Aorta (tissue), 5 donors: ENCODE measurements around the gene CSNK1A1L. TPM values are rescaled to one million over a fixed set of nuclear protein-coding genes. Genes with fewer than 3 reads are reported as not detected.

Experiments
- ATAC-seq: fragments of 200-7000 bp; cut with Tn5 transposase; one replicate; pipeline ENCODE4 v1.9.1; 2022; ENCODE audit warnings: moderate library complexity; ENCODE audit not compliant: low FRiP score
- DNase-seq, 2 donors: peaks; one replicate each; pipeline ENCODE4 v3.0.0-alpha.2; 2020
- H3K27ac ChIP-seq, 2 donors: one replicate each; pipeline ENCODE4 v1.5.1; 2013; ENCODE audit warnings: low read length in 2 of 2, mild to moderate bottlenecking in 2 of 2, moderate library complexity in 2 of 2, control low read depth in 1 of 2, inconsistent platforms in 1 of 2, low read depth in 1 of 2
- H3K27me3 ChIP-seq, 2 donors: one replicate each; pipeline ENCODE4 v1.6.1; 2013; ENCODE audit warnings: control low read depth in 1 of 2, low read length in 1 of 2, mild to moderate bottlenecking in 1 of 2, moderate library complexity in 1 of 2; ENCODE audit not compliant: insufficient read depth in 2 of 2, control insufficient read depth in 1 of 2
- H3K36me3 ChIP-seq, 2 donors: one replicate each; pipeline ENCODE4 v1.6.1; 2013; ENCODE audit warnings: control low read depth in 1 of 2, low read length in 1 of 2, mild to moderate bottlenecking in 1 of 2; ENCODE audit not compliant: insufficient read depth in 2 of 2, control insufficient read depth in 1 of 2
- H3K4me1 ChIP-seq, 2 donors: one replicate each; pipeline ENCODE4 v1.6.1; 2013; ENCODE audit warnings: low read length in 2 of 2, control low read depth in 1 of 2, mild to moderate bottlenecking in 1 of 2, moderate library complexity in 1 of 2; ENCODE audit not compliant: insufficient read depth in 2 of 2, control insufficient read depth in 1 of 2
- H3K4me3 ChIP-seq, 2 donors: one replicate each; pipeline ENCODE4 v1.5.1; 2013; ENCODE audit warnings: low read length in 2 of 2, control low read depth in 1 of 2, mild to moderate bottlenecking in 1 of 2
- H3K9me3 ChIP-seq: one replicate; pipeline ENCODE4 v1.6.1; 2013; ENCODE audit warnings: mild to moderate bottlenecking, low read length; ENCODE audit not compliant: control insufficient read depth
- WGBS, 2 donors: extraction: QIAGEN DNeasy Blood & Tissue Kit; methylation state at CpG; one replicate each; pipeline ENCODE4 v1.1.7; 2013; 5-methylcytosine and 5-hydroxymethylcytosine counted together
- intact Hi-C, 2 donors: fragments of 100-400 bp; cut with DNase I; formaldehyde crosslinking; loops; one replicate each; pipeline versions ENCODE4 v1.14.2 to v1.15.0; 2022
- polyA plus RNA-seq, 2 donors: library from polyadenylated mRNA; stranded (reverse); fragments of 200-250 nt; gene quantifications; one replicate each; pipeline ENCODE4 v1.2.3, GENCODE V29; 2013
- total RNA-seq, 2 donors: library from RNA; stranded (reverse); fragmentation: NEBNext Ultra II Directional; extraction: Animal tissue kit (Norgen Biotek cat#: 25700); gene quantifications; one replicate each; pipeline ENCODE4 v1.2.1, GENCODE V29; 2021
- donor health status: healthy with polysubstance abuse.
- donor health status: Bipolar disorder and iron deficiency.
- donor health status: DM: no; HTN: no; CAD: no.
- donor health status: DM: no; HTN: no; CAD: no.
- donor health status: DM: yes; HTN: yes; CAD: no.

CSNK1A1L gene
- total and polyA plus RNA-seq, 4 donors = not detected

DNA sequence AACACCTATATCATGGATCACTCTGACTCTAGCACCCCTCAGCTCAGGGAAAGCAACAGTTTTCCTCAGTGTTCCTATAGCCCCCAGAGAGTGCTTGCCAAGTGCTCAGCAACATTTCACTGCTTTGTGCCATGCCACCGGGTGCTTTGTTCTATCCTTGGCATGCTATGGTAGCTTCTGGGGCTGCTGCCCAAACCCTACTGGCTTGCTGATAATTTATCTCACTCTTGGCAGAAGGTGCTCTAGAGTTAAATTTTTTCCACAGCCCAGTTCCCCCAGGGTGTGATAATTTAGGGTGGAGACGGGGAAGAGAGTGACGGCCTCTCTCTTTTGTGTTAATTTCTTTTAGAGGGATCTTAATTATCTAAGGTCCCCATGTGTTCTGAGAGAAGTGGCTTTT lies 12.6 kb upstream of the CSNK1A1L start:
- Histone ChIP-seq H3K4me1 (no peaks in the 10 kb centered on the region), H3K27ac (no peak overlapping the region), H3K9me3 (no peaks in the 10 kb centered on the region), H3K36me3 (no peaks in the 10 kb centered on the region), H3K4me3 (no peak overlapping the region), H3K27me3 (no peaks in the 10 kb centered on the region)
- ATAC-seq (no peak), DNase-seq (no peak)
- 2 to 5% methylated on average over 3 of the region's 3 CpGs for WGBS, 2 donors
- intact Hi-C loops = no loop called here

GRCh38 chr13:37114250-37114649 lies 8.8 kb upstream of the CSNK1A1L start:
- H3K9me3 ChIP-seq = no peaks in the 10 kb centered on the region
- intact Hi-C loops = no loop called here
- H3K27me3 ChIP-seq = no peaks in the 10 kb centered on the region
- no peaks in the 10 kb centered on the region for H3K36me3 ChIP-seq
- H3K27ac ChIP-seq = no peak overlapping the region
- no peak overlapping the region for H3K4me3 ChIP-seq
- WGBS, 2 donors = 90 to 94% methylated on average over 4 of the region's 4 CpGs
- ATAC-seq (no peak), DNase-seq (no peak)
- no peaks in the 10 kb centered on the region for H3K4me1 ChIP-seq

GRCh38 chr13:37113534-37113933 lies 8.1 kb upstream of the CSNK1A1L start:
- Histone ChIP-seq H3K4me3 (no peak overlapping the region), H3K27me3 (no peaks in the 10 kb centered on the region), H3K4me1 (no peaks in the 10 kb centered on the region), H3K27ac (no peak overlapping the region), H3K9me3 (no peaks in the 10 kb centered on the region), H3K36me3 (no peaks in the 10 kb centered on the region)
- no peak for DNase-seq
- 96% methylated on average over 2 of the region's 2 CpGs for WGBS, 2 donors
- intact Hi-C loops = no loop called here
- no peak for ATAC-seq

DNA sequence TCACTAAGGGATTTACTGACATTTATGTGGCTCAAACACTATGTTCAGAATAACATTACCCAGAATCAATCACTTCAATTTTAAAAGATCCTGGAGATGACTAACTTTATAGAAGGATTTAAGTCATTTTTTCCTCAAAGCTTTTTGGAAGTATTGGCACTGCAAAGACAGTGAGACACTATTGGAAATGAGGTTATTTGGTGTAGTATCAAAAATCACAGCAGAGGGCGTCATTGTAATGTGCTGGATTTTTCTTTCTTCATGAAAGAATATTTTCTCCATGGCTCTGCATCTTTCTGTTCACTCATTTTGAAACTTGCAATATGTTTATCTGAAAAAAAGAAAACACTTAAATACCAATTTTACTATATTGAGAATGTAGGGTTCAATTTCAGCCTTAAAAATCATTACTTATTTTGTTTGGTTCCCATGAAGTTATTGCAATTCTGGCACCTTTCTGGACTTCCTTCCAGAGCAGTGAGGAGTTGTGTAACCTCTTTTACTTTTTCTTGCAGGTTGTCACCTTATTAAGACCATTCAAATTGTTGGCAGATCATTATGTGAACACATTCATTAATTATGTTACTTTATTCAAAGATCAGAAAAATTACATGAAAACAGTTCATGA lies 3.7 kb upstream of the CSNK1A1L start:
- 0 to 3% methylated on average over 1 of the region's 1 CpG for WGBS, 2 donors
- DNase-seq (no peak), ATAC-seq (peak; percentile 76)
- H3K4me1 ChIP-seq = no peaks in the 10 kb centered on the region
- no peak overlapping the region for H3K4me3 ChIP-seq
- intact Hi-C loops = loop anchor here (2.0 to 5.0 kb wide), 2 partner anchors 493 to 494 kb away; no protein-coding TSS in a partner anchor
- H3K27ac ChIP-seq = no peak overlapping the region
- no peaks in the 10 kb centered on the region for H3K36me3 ChIP-seq
- no peaks in the 10 kb centered on the region for H3K27me3 ChIP-seq
- no peaks in the 10 kb centered on the region for H3K9me3 ChIP-seq

- intact Hi-C loops = loop anchor here (2.0 to 5.0 kb wide), 2 partner anchors 494 to 495 kb away; no protein-coding TSS in a partner anchor
- DNase-seq = no peak
- no peak for ATAC-seq
- H3K4me3 ChIP-seq = no peak overlapping the region
- H3K27me3 ChIP-seq = no peaks in the 10 kb centered on the region
- 88 to 90% methylated on average over 1 of the region's 1 CpG for WGBS, 2 donors
- no peaks in the 10 kb centered on the region for H3K9me3 ChIP-seq
- H3K36me3 ChIP-seq = no peaks in the 10 kb centered on the region
- H3K4me1 ChIP-seq = no peaks in the 10 kb centered on the region
- H3K27ac ChIP-seq = no peak overlapping the region
Measured at GRCh38 chr13:37107868-37108267, 2.4 kb upstream of the CSNK1A1L start.

- Histone ChIP-seq H3K27ac (no peak overlapping the region), H3K4me1 (no peaks in the 10 kb centered on the region), H3K9me3 (no peaks in the 10 kb centered on the region), H3K36me3 (no peaks in the 10 kb centered on the region), H3K4me3 (no peak overlapping the region), H3K27me3 (no peaks in the 10 kb centered on the region)
- ATAC-seq (no peak), DNase-seq (no peak)
- intact Hi-C loops = loop anchor here in 1 of 2 donors (5.0 kb wide), 1 partner anchor 495 kb away; no protein-coding TSS in a partner anchor
- 74 to 75% methylated on average over 4 of the region's 4 CpGs for WGBS, 2 donors
Measured at GRCh38 chr13:37107456-37107855, 2.0 kb upstream of the CSNK1A1L start.

DNA sequence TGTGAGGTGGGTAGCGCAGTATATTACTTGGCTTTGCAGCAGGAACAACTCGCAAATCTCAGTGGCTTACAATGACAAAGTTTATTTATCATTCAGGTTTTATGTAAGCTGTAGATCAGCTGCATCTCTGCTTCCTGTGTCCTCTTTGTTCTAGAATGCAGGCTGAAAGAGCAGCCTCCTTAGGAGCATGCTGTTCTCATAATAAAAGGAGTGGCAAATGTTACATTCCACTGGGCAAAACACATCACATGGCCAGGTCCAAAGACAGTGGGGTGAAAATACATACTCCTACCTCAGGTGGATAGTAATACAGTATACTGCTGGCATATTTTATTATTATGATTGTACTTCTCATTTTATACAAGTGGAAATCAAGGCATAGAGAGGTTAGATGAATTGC lies 1.2 kb upstream of the CSNK1A1L start:
- H3K27ac ChIP-seq = no peak overlapping the region
- ATAC-seq = no peak
- WGBS, 2 donors = 90% methylated on average over 2 of the region's 2 CpGs
- H3K36me3 ChIP-seq = no peaks in the 10 kb centered on the region
- no peaks in the 10 kb centered on the region for H3K9me3 ChIP-seq
- no peak for DNase-seq
- no peaks in the 10 kb centered on the region for H3K27me3 ChIP-seq
- H3K4me3 ChIP-seq = no peak overlapping the region
- H3K4me1 ChIP-seq = no peaks in the 10 kb centered on the region
- intact Hi-C loops = loop anchor here in 1 of 2 donors (5.0 kb wide), 1 partner anchor 496 kb away; no protein-coding TSS in a partner anchor

DNA sequence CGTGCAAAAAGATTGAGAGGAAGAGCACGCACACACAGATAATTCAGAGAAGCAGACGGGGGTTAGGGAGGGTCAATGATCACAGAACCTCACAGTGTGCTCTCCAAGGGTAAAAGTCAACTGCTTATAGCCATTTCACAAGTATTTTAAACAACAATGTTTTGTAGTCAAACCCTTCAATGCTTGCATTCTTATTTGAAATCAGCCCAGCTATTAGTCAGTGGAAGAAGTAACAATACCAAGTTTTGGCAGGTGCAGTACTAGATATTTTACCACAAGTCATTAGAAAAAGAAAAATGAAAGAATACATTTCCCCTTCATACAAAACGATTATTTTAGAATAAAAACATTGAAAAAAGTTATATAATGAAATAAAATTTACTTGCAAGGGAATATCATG lies 2.6 kb downstream of the CSNK1A1L start:
- no peak overlapping the region for H3K4me3 ChIP-seq
- H3K27me3 ChIP-seq = no peaks in the 10 kb centered on the region
- no peaks in the 10 kb centered on the region for H3K4me1 ChIP-seq
- intact Hi-C loops = no loop called here
- H3K36me3 ChIP-seq = no peaks in the 10 kb centered on the region
- DNase-seq (no peak), ATAC-seq (no peak)
- 70 to 72% methylated on average over 4 of the region's 4 CpGs for WGBS, 2 donors
- H3K27ac ChIP-seq = no peak overlapping the region
- H3K9me3 ChIP-seq = no peaks in the 10 kb centered on the region

GRCh38 chr13:37101201-37101600 lies 4.3 kb downstream of the CSNK1A1L start:
- ATAC-seq (no peak), DNase-seq (no peak)
- Histone ChIP-seq H3K4me3 (no peak overlapping the region), H3K4me1 (no peaks in the 10 kb centered on the region), H3K27me3 (no peaks in the 10 kb centered on the region), H3K9me3 (no peaks in the 10 kb centered on the region), H3K27ac (no peak overlapping the region), H3K36me3 (no peaks in the 10 kb centered on the region)
- 54 to 62% methylated on average over 1 of the region's 1 CpG for WGBS, 2 donors
- intact Hi-C loops = no loop called here
